Activated CD8-positive, alpha-beta memory T cell treated with anti-CD3 and anti-CD28 coated beads for 24 hours (primary cell): Measurements from ENCODE around the gene RGS5.

Experiments
- DNase-seq: peaks from one replicate; pipeline ENCODE4 v3.0.0-alpha.2; 2020

RGS5 gene

GRCh38 chr1:163141556-163141955 is 61.2 kb downstream of the RGS5 start:
- no peak for DNase-seq

GRCh38 chr1:163137556-163138265 is 65.0 kb downstream of the RGS5 start:
- no peak for DNase-seq

- no peak for DNase-seq
These were observed 70.7 kb downstream of the RGS5 start for GRCh38 chr1:163131981-163132380.

- DNase-seq: no peak
These were observed 72.4 kb downstream of the RGS5 start for GRCh38 chr1:163130225-163130856.

GRCh38 chr1:163128282-163128681 is 74.4 kb downstream of the RGS5 start:
- DNase-seq: no peak

- DNase-seq: no peak
These were observed 77.9 kb downstream of the RGS5 start for GRCh38 chr1:163124812-163125211.

- no peak for DNase-seq
These were observed 82.3 kb downstream of the RGS5 start for GRCh38 chr1:163120372-163120771.

GRCh38 chr1:163119707-163120106 is 83.0 kb downstream of the RGS5 start:
- no peak for DNase-seq

GRCh38 chr1:163115887-163116286 is 86.8 kb downstream of the RGS5 start:
- no peak for DNase-seq

- no peak for DNase-seq
These were observed 95.1 kb downstream of the RGS5 start for GRCh38 chr1:163107655-163108054.

GRCh38 chr1:163106364-163106987 is 96.2 kb downstream of the RGS5 start:
- DNase-seq: no peak

- DNase-seq: no peak
These were observed 98.2 kb downstream of the RGS5 start for GRCh38 chr1:163104385-163105099.

GRCh38 chr1:163102590-163102989 is 100.1 kb downstream of the RGS5 start:
- DNase-seq: no peak

- DNase-seq: no peak
These were observed 107.5 kb downstream of the RGS5 start for GRCh38 chr1:163095213-163095612.

GRCh38 chr1:163094589-163094988 is 108.1 kb downstream of the RGS5 start:
- DNase-seq: no peak

GRCh38 chr1:163094182-163094581 is 108.5 kb downstream of the RGS5 start:
- DNase-seq: no peak

GRCh38 chr1:163093579-163093978 is 109.1 kb downstream of the RGS5 start:
- DNase-seq: no peak

- no peak for DNase-seq
These were observed 109.5 kb downstream of the RGS5 start for GRCh38 chr1:163093169-163093568.
